DND-41 (cell line): ENCODE data around the gene ONECUT3.

Experiments
- ATAC-seq: fragments of 200-7000 bp; cut with Tn5 transposase; 3 replicates; pipeline ENCODE4 v1.9.1; 2021; ENCODE audit warnings: low read depth; ENCODE audit not compliant: insufficient read depth
- DNase-seq: peaks from one replicate; pipeline ENCODE4 v3.0.0-alpha.2; 2020
- H2AFZ ChIP-seq: 2 replicates; pipeline ENCODE4 v1.6.0; 2012; ENCODE audit warnings: low read depth, low read length
- H3K27ac ChIP-seq: 2 replicates; pipeline ENCODE4 v1.5.1; 2012; ENCODE audit warnings: low read length, inconsistent platforms
- H3K27me3 ChIP-seq: fragments of 200-600 bp; sonication (generic); 2 replicates; pipeline ENCODE4 v1.6.0; 2012; ENCODE audit warnings: low read length, mild to moderate bottlenecking, inconsistent platforms; ENCODE audit not compliant: insufficient read depth, poor library complexity
- H3K36me3 ChIP-seq: 2 replicates; pipeline ENCODE4 v1.5.1; 2012; ENCODE audit warnings: low read length, inconsistent platforms; ENCODE audit not compliant: insufficient read depth
- H3K4me1 ChIP-seq: 2 replicates; pipeline ENCODE4 v1.5.1; 2012; ENCODE audit warnings: mild to moderate bottlenecking, low read length; ENCODE audit not compliant: insufficient read depth
- H3K4me2 ChIP-seq: 2 replicates; pipeline ENCODE4 v1.6.0; 2012; ENCODE audit warnings: mild to moderate bottlenecking, moderate library complexity, low read length, inconsistent platforms; ENCODE audit not compliant: insufficient read depth
- H3K4me3 ChIP-seq, 2 experiments: fragments of 200-600 bp in 1 of 2; shearing (Covaris generic) in 1 of 2; 2 replicates each; pipeline ENCODE4 v1.5.1; 2012 to 2016; ENCODE audit warnings: inconsistent platforms in 2 of 2, low read length in 2 of 2, mild to moderate bottlenecking in 2 of 2, low read depth in 1 of 2, moderate library complexity in 1 of 2
- H3K79me2 ChIP-seq: 2 replicates; pipeline ENCODE4 v1.6.0; 2012; ENCODE audit warnings: low read length, inconsistent platforms; ENCODE audit not compliant: insufficient read depth
- H3K9ac ChIP-seq: 2 replicates; pipeline ENCODE4 v1.6.0; 2012; ENCODE audit warnings: low read depth, mild to moderate bottlenecking, inconsistent platforms, low read length, moderate library complexity
- H3K9me3 ChIP-seq: 2 replicates; pipeline ENCODE4 v1.5.1; 2012; ENCODE audit warnings: low read length, moderate library complexity, mild to moderate bottlenecking, inconsistent platforms; ENCODE audit not compliant: insufficient read depth, severe bottlenecking
- H4K20me1 ChIP-seq: 2 replicates; pipeline ENCODE4 v1.6.0; 2012; ENCODE audit warnings: low read length; ENCODE audit not compliant: insufficient read depth
- CTCF ChIP-seq: IDR thresholded peaks from 2 replicates; pipeline ENCODE4 v1.5.1; 2012; ENCODE audit warnings: borderline replicate concordance, low read length, moderate library complexity, mild to moderate bottlenecking; ENCODE audit not compliant: poor library complexity, severe bottlenecking; ENCODE audit errors: extremely low read depth
- EZH2 ChIP-seq: IDR thresholded peaks from 3 replicates; pipeline ENCODE4 v1.6.1; 2012; ENCODE audit warnings: borderline replicate concordance, low read depth, mild to moderate bottlenecking, moderate library complexity, low read length, inconsistent platforms; ENCODE audit not compliant: severe bottlenecking

The ONECUT3 gene

DNA sequence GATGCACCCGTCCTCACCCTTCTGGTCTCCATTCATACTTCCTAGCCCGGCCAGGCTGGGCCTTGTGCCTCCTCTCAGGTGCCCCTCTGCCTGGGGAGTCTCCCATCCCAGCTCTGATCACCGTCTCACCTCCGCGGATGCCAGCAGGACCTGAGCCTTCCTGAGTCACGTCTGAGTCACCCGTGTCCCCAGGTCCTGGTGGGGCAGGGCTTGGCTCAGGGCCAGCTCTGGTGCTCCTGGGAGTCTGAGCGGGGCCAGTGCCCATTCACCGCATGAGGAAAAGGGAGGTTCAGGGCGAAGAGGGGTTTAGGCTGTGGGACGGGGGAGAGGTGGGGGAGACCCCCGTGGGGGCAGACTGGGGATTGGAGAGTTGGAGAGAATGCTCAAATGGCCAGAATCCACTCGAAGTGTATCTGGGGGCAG, 58.2 kb downstream of the ONECUT3 start:
- Histone ChIP-seq H3K9ac (peak overlapping the region; percentile 73), H3K36me3 (peaks cover 35% of the 10 kb centered on the region), H3K9me3 (no peaks in the 10 kb centered on the region), H3K27me3 (no peaks in the 10 kb centered on the region), H2AFZ (peak overlapping the region; percentile 72), H4K20me1 (peaks cover 7% of the 10 kb centered on the region; the same call in 1 of the 2 replicates), H3K4me2 (peak overlapping the region; percentile 92), H3K79me2 (peaks cover 14% of the 10 kb centered on the region), H3K27ac (peak overlapping the region; percentile 84), H3K4me1 (peaks cover 43% of the 10 kb centered on the region), H3K4me3 (peak overlapping the region; percentile 70 to 74; a peak in 3 of 4 replicates)
- TF ChIP-seq CTCF (no peak), EZH2 (no peak)
- ATAC-seq: no peak
- DNase-seq: peak; percentile 34

DNA sequence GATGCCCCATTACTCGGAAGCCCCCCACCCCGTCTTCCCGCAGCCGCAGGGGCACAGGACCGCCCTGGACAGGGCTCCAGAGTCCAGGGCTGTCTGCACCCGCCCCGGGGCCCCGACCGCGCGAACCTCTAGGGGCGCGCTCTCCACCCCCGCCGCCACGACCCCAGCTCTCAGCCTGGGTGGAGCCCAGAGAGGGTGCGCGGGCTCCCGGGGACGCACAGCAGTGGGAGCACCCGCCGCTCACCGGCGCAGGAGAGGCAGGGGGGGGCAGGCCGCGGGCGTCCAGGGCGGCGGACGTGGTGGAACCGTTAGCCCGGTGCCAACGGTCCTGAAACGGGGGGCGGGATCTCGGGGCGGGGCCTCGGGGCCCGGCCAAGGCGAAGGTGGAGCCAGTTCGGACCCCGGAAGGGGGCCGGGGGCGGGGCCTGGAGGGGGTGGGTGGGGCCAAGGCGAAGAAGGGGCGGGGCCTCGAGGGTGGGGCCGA, 58.7 kb downstream of the ONECUT3 start, which contains the start of gene ATP8B3:
TSS of gene ATP8B3 (minus strand) at position 335 of the 484 bp plus-strand sequence. CDS start 540 bp downstream, outside the sequence.
- Histone ChIP-seq H3K9ac (peak within 1 kb of the TSS; percentile 73), H4K20me1 (peaks cover 7% of the 10 kb centered on the region; the same call in 1 of the 2 replicates), H3K9me3 (no peaks in the 10 kb centered on the region), H3K4me3 (peak within 1 kb of the TSS; percentile 70 to 74), H2AFZ (peak within 1 kb of the TSS; percentile 77), H3K4me2 (peak within 1 kb of the TSS; percentile 92), H3K27me3 (no peaks in the 10 kb centered on the region), H3K27ac (peak within 1 kb of the TSS; percentile 88), H3K4me1 (peaks cover 43% of the 10 kb centered on the region), H3K36me3 (peaks cover 35% of the 10 kb centered on the region), H3K79me2 (peaks cover 14% of the 10 kb centered on the region)
- TF ChIP-seq EZH2 (no peak), CTCF (peak; percentile 53)
- no peak for DNase-seq
- ATAC-seq: peak; percentile 47

DNA sequence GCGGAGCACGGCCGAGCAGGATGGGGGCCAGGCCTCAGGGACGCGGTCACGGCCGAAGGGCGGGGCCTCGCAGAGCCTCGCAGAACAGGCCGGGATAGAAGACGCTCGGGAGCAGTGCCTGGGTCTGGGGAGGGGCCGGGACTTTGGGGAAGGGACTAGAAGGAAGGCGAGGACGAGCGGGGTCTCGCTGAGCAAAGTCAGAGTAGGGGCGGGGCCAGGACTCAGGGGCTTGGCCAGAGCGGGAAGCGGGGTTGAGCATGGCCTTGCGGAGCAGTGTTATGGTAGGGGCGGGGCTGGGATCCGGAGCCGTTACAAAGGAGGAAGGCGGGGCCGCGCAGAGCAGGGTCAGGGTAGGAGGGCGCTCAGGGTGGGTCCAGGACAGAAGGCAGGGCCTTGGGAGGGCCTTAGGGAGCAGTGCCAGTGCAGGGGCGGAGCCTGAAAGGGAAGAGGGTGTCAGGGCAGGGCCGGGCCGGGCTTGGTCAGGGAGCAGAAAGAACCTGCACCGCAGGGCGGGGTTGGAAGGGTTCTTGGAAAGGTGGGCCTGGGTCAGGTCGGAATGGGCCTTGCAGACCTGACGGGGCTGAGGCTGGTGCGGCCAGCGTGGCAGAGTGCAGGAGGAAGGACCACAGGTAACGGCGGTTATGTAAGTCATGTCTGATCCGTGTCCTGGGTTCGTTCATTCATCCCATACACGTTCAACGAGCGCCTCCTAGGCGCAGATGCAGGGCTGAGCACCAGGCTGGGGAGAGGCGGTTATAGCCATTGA, 59.3 kb downstream of the ONECUT3 start:
- ATAC-seq: peak; percentile 87
- Histone ChIP-seq H4K20me1 (peaks cover 10% of the 10 kb centered on the region; the same call in 1 of the 2 replicates), H3K9me3 (no peaks in the 10 kb centered on the region), H2AFZ (peak overlapping the region; percentile 77), H3K36me3 (peaks cover 36% of the 10 kb centered on the region), H3K4me3 (peak overlapping the region; percentile 16 to 74; a peak in 3 of 4 replicates), H3K9ac (peak overlapping the region; percentile 58), H3K4me1 (peaks cover 43% of the 10 kb centered on the region), H3K27me3 (no peaks in the 10 kb centered on the region), H3K27ac (peak overlapping the region; percentile 88), H3K79me2 (peaks cover 14% of the 10 kb centered on the region), H3K4me2 (peak overlapping the region; percentile 92)
- TF ChIP-seq EZH2: no peak
- TF ChIP-seq CTCF: peak; percentile 86
- peak; percentile 99 for DNase-seq
